ENCODE measurements around the gene GRIA3.

GRIA3 gene

GRCh38 chrX:123184219-123184865 lies at the start of gene GRIA3:
Gene GRIA3 (plus strand): TSS chrX:123184278. CDS start chrX:123184536, 258 bp downstream.
- no peak for DNase-seq

DNA sequence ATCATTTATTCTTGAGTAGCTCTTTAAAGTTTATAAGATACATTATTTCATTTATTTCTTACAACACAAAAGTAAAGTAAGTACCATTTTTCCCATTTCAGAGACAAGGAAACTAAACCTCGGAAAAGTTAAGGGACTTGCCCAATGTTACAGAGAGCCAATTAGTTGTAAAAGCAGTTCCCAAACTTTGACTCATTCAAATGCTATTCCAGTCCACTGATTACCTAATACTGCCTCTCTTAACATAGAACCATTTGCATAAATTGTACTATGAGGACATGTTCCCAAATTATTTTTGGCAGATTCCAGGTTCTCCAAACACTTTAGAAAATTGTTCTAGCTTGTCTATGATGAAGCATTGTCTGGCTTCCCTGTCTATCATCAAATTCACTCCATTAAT lies 45.6 kb upstream of the GRIA3 start:
- no peak for DNase-seq

DNA sequence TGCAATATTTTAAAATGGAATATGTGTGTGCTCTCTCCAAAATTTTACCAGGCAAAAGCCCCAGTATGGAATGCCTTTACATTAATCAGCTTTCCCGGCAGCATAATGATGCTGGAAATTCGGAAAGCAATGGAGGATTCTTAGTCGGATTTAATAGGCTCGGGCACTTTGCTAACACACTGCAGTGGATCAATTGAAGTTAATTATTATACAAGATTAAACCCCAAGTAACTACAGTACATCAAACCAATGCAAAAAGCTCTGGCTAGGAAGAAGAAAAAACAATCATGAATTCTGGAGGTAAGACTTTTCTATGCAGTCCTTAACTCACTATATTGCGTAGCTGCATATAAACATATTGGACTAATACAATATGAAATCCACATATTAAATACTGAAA lies 43.6 kb upstream of the GRIA3 start:
- no peak for DNase-seq

DNA sequence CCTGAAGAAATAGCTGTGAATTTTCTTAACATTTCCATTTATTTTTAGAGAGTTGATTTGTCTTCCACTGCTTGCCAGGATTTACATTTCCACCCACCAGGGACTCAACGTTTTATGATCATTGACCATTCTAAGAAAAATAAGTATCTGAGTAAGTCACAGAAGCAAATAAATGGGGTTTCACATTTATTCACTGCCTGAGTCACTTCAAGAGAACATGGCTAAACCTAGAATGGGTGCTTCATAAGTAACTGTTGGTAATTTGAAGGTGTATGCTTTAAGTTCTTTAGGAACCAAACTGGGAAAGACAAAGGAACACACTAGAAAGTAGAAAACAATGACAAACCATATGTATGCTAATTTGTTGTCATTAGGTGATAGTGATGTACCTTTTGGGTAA lies 43.2 kb upstream of the GRIA3 start:
- no peak for DNase-seq

DNA sequence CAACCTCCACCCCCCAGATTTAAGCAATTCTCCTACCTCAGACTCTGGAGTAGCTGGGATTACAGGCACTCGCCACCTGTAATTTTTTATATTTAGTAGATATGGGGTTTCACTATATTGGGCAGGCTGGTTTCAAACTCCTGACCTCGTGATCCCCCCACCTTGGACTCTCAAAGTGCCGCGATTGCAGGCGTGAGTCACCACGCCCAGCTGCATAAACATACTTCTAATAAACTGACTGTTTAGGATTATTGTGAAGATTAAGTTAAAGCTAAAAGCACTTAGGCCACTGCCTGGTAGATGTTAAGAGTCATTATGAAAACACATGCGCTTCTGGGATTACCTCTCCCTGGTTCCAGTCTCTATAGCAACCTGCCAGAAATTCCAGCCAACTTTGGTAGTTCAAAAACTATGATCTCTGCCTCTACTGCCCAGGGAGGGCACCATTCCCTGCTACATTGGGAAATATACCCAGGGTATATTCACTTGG lies 30.2 kb upstream of the GRIA3 start:
- no peak for DNase-seq

- no peak for DNase-seq
Observed at GRCh38 chrX:123155327-123155726, 28.8 kb upstream of the GRIA3 start.

- DNase-seq: no peak
Observed at GRCh38 chrX:123157586-123157985, 26.5 kb upstream of the GRIA3 start.

DNA sequence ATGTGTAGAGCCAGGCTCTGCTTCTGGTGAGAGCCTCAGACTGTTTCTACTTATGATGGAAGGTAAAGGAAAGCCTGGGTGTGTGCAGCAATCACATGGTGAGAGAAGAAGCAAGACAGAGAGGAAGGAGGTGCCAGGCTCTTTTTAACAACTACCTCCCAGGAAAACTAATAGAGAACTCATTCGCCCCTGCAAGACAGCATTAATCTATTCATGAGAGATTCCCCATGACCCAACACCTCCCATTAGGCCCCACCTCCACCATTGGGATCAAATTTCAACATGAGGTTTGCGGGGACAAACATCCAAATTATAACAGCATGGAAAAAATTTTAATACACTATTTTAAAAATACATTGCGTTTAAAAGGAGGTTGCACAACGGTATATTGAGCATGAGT lies 24.7 kb upstream of the GRIA3 start:
- no peak for DNase-seq

DNA sequence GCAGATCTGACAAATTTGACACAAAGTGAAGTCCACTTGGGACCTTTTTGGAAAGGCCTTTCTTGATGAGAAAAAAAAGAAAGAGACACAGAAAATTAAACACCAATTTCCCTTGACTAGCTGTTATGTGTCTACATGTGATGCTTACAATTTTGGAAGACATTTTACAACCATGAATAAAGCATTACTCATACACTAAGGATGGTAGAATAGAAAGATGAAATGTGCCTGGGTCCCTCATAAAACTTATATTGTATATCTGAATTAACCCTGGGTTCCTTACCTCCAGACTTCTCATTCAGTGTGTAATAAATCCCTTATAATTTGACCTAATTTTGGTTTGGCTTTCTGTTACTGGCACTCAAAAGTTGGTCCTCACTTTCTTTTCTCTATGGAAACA lies 16.5 kb upstream of the GRIA3 start:
- DNase-seq: no peak

DNA sequence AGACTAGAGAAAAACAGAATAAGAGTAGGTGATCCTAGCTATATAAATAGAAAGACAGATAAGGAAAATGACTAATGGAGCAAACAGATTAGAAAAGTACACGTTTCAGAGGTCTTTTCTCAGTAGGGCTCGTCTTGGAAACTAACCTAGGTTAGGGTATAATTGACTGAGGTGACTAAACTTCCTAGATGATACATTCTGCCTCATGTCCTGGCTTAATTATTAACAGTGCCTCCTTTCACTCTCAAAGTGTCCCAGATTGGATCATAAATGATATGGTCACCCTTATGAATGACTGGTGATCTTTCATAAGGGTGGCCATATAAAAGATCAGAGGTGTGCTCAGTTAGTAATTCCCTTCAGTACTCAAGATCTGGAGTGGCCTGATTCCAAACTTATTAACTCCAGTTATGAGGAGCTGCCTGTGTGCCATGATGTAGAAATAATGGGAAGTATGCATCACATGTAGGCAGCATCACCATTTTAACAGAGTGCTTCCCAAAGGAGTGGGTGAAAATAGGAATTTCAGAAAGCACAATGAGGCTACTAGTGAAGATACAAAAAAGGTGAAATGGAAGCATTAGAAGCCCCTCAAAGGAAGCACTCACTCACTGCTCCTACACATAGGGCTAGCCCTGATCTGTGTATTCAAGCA lies 14.7 kb upstream of the GRIA3 start:
- DNase-seq: no peak

GRCh38 chrX:123170546-123170945 lies 13.5 kb upstream of the GRIA3 start:
- no peak for DNase-seq

DNA sequence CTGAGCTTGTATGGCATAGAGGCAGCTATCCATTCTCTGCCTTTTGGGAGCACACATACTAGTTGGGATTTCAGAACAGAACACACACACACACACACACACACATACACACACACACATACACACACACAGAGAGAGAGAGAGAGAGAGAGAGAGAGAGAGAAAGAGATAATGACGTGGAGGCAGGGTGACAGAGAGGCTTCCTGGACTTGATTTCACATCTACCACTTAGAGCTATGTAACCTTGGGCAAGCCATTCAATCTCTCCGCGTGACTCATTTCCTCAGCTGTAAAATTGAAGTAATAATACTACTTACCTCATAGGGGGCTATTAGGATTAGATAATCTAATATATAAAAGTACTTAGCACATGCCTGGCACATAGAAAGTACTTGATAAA lies 12.3 kb upstream of the GRIA3 start:
- DNase-seq: no peak

DNA sequence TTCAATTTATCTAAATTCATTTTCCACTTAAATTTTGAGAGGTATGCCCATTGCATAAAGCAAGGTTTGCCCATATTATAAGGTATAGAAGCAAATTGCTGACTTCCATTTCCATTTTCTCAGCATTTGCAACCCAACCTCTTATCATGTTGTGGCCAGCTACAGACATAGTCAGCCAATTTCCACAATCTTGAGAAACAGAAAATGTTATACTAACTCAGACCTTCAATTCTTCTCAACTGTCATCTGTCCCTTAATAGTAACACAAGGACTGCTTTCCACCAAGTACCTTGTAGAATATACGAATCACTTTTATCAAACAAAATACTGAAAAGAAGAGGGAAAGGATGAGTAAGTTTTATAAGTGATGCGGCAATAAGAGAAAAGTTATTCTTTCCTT lies 11.2 kb upstream of the GRIA3 start:
- DNase-seq: no peak

DNA sequence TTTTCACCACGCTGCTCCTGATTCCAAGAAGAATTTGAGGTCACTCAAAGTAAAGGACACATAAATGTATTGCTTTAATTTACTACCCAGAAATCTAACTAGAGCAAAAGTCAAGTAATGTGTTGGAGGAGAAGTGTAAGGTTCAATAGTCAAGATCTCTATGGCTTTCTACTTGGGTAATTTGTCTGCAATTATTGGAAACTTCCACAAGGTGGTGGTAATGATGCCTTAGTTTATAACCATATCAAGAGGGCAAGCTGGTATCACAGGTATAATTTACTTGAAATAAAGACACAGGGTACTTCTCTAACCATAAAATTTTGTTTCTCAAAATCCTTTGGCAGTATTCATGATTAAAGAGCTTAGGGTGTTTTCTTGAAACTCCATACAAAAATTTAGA lies 10.2 kb upstream of the GRIA3 start:
- no peak for DNase-seq

DNA sequence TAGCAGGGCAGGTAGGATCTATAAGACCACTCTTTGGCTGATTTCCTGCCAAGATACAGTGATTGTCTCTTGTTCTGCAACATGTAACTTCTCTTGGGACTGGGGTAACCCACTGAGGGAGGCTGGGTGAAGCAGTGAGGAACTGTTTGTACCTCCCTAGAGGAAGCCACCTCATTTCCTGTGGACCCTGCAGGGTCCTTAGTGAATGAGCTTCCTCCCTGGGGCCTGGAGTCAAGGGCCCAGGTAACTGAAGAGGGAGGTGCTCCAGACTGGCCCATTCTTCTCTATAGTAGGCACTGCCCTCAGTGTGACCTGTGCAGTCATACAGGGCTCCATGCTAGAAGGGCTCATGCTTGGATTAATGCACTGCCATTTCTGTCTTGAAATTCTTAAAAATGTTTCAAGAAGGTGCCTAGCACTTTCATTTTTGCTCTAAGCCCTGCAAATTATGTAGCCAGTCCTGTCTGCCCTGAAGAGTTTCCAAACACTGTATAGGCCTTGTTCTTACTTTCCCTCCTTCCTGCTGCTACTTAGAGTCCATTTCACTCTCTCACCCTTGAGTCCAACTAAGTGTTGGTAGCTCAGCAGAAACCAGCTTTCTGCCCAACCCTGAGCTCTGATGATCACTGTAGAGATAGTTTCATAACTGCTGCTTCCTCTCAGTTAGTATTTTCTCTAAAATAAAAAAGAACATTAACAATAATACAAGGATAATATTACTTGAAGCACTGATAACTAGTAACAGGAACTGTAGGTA lies 8.5 kb upstream of the GRIA3 start:
- no peak for DNase-seq

GRCh38 chrX:123181233-123181914 lies 2.7 kb upstream of the GRIA3 start:
- no peak for DNase-seq

DNA sequence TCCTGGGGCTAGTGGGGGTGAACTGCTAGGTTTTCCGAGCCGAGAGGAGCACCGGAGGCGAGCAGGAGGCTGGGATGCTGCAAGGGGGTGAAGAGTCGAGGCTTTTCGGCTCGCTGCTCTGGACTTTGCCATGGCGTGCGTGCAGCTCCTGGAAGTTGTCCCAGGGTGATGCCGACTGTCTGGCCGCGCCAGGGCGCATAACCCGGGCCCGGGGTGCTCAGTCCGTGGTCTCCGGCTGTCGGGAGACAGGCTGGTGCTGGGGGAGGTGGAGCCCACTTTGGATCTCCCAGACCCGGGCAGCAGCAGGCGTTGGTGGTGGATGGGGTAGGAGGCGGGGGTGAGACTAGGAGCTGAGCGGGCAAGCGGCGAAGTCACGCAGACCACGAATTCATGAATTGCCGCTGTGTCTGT lies 793 bp downstream of the GRIA3 start:
- DNase-seq: no peak

DNA sequence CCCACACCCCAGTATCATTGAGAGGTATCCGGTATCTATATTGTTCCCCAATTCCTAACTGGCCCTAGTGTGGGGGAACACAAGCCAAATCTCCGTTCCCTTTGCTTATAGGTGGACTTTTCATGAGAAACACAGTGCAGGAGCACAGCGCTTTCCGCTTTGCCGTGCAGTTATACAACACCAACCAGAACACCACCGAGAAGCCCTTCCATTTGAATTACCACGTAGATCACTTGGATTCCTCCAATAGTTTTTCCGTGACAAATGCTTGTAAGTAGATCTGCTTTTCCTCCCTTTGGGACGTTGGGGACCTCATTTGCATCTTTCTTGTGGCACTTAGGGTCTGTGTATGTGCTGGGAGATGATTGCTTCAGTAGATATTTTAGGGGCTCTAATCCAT lies 1.6 kb downstream of the GRIA3 start:
- no peak for DNase-seq

DNA sequence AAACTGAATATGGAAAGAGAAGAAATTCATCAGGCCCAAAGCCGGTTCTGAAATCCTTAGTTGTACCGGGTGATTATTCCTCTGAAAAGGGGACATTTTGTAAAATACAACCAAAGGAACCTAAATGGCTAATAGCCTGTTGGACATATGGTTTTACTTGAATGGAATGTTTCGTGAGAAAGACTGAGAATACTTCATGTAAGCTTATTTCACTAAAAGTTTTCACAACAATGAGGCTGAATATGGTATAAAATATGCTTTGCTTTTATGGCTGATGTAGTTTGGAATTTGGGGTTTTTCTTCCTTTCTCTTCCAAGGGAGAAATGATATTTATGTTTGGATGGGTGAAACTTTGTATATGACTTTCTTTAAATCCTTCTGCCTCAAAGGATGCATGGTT lies 2.7 kb downstream of the GRIA3 start:
- no peak for DNase-seq

- no peak for DNase-seq
Observed at GRCh38 chrX:123188081-123188480, 4.0 kb downstream of the GRIA3 start.

GRCh38 chrX:123189338-123189737 lies 5.3 kb downstream of the GRIA3 start:
- DNase-seq: no peak

GRCh38 chrX:123190096-123190495 lies 6.0 kb downstream of the GRIA3 start:
- DNase-seq: no peak

DNA sequence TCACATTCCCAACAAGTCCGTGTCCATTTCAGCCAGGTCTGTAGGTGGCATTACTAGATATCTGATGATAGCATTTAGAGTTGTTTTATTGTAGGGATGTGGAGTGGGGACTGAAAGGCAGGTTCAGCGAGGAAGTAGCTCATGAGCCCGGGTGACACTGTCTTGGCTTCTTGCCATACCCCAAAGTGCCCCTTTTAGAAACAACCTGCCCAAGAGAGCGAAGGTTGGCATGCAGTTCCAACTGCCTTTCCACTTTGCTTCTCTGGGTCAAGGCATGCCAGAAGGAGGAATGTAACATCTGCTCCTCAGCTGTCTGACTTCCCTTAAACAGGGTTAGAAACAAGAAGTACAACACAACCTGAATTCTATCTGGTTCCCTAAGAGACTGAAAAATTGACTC lies 9.0 kb downstream of the GRIA3 start:
- DNase-seq: no peak

DNA sequence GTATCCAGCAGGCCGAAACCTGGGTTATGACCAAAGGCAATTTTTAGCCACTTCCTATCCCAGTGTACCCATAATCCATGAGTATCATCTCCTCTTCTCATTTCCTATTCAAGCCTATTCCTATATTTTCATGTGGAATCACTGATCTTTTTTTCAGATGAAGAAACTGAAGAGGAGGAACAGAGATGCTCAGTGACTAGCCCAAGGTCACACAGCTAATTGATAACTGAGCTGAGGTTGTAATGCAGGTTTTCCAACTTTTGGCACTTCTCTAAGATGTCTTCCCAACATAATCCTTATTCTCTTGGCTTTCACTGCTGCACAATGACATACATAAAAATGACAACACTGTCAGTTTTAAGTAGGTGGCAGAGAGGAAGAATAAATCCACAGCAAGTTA lies 15.3 kb downstream of the GRIA3 start:
- no peak for DNase-seq
